Caco-2 (cell line): ENCODE data around the gene MBD4. TPM values are rescaled to one million over a fixed set of nuclear protein-coding genes. Genes with fewer than 3 reads are reported as not detected.

Experiments used
- BruUV-seq: library from RNA; stranded (reverse); fragments of 400-500 nt; replicated peaks from 2 replicates; lab custom pipeline; 2021; lab: Mats Ljungman, UMichigan
- CTCF ChIA-PET: fragments of 300-600 bp; sonication (Branson Sonifier 250); formaldehyde crosslinking; loops from one replicate; lab custom pipeline; 2022; ENCODE audit warnings: antibody characterized with exemption; lab: Charles Lee
- POLR2A ChIA-PET: fragments of 300-600 bp; sonication (Branson Sonifier 250); formaldehyde crosslinking; loops from one replicate; lab custom pipeline; 2022; ENCODE audit warnings: antibody characterized with exemption; lab: Charles Lee
- DNase-seq, 2 experiments: peaks; one replicate each; pipeline versions ENCODE4 v3.0.0 to v3.0.0-alpha.2; 2020 to 2022
- H3K27me3 ChIP-seq: replicated peaks from 2 replicates; pipeline ENCODE4 v1.6.0; 2011; ENCODE audit warnings: low read length; ENCODE audit not compliant: control insufficient read depth, insufficient read depth
- H3K36me3 ChIP-seq: 2 replicates; pipeline ENCODE4 v1.5.1; 2011; ENCODE audit warnings: low read length; ENCODE audit not compliant: control insufficient read depth, insufficient read depth
- H3K4me1 ChIP-seq: fragments of 250-450 bp; sonication (Bioruptor Pico); 2 replicates; pipeline ENCODE4 v1.5.1; 2020; ENCODE audit warnings: mild to moderate bottlenecking
- H3K4me3 ChIP-seq: 2 replicates; pipeline ENCODE4 v1.5.1; 2011; ENCODE audit warnings: low read depth, mild to moderate bottlenecking, control low read depth, low read length
- H3K9me3 ChIP-seq: fragments of 250-450 bp; sonication (Bioruptor Pico); 2 replicates; pipeline ENCODE4 v1.5.1; 2020; ENCODE audit warnings: mild to moderate bottlenecking, moderate library complexity
- H3K27ac Mint-ChIP-seq: one replicate; pipeline ENCODE4 v1.8.0; 2022; ENCODE audit warnings: mixed read lengths; ENCODE audit not compliant: unreplicated experiment
- H3K27me3 Mint-ChIP-seq: one replicate; pipeline ENCODE4 v1.8.0; 2022; ENCODE audit warnings: mixed read lengths; ENCODE audit not compliant: insufficient read depth, unreplicated experiment
- H3K36me3 Mint-ChIP-seq: one replicate; pipeline ENCODE4 v1.8.0; 2022; ENCODE audit warnings: mild to moderate bottlenecking, mixed read lengths; ENCODE audit not compliant: insufficient read depth, unreplicated experiment
- H3K4me1 Mint-ChIP-seq: one replicate; pipeline ENCODE4 v1.8.0; 2022; ENCODE audit warnings: low read depth, mixed read lengths; ENCODE audit not compliant: unreplicated experiment
- H3K4me3 Mint-ChIP-seq: one replicate; pipeline ENCODE4 v1.8.0; 2022; ENCODE audit warnings: mild to moderate bottlenecking, moderate library complexity, mixed read lengths; ENCODE audit not compliant: unreplicated experiment
- H3K9me3 Mint-ChIP-seq: one replicate; pipeline ENCODE4 v1.8.0; 2022; ENCODE audit warnings: mixed read lengths; ENCODE audit not compliant: unreplicated experiment
- intact Hi-C: fragments of 100-400 bp; cut with micrococcal nuclease; formaldehyde crosslinking; loops from one replicate; pipeline ENCODE4 v1.10.0; 2022; ENCODE audit not compliant: unreplicated experiment
- total RNA-seq: library from RNA; stranded (reverse); gene quantifications from 2 replicates; pipeline ENCODE4 v1.2.3, GENCODE V29; 2022
- TF ChIP-seq, protein P1 (sequence below), 2 experiments: fragments of 200-600 bp in 1 of 2; IDR thresholded peaks; 1 replicate in 1 of 2; 2 replicates in 1 of 2; pipeline versions ENCODE4 v1.5.1 to v1.8.0; 2011 to 2022; ENCODE audit warnings: antibody characterized with exemption in 1 of 2, control low read depth in 1 of 2, inconsistent platforms in 1 of 2, low read depth in 1 of 2, low read length in 1 of 2, mild to moderate bottlenecking in 1 of 2, moderate library complexity in 1 of 2; ENCODE audit not compliant: insufficient read depth in 1 of 2, severe bottlenecking in 1 of 2, unreplicated experiment in 1 of 2

MBD4 gene
- total RNA-seq, 1 experiment from 2014 or later = 33.5 TPM

DNA sequence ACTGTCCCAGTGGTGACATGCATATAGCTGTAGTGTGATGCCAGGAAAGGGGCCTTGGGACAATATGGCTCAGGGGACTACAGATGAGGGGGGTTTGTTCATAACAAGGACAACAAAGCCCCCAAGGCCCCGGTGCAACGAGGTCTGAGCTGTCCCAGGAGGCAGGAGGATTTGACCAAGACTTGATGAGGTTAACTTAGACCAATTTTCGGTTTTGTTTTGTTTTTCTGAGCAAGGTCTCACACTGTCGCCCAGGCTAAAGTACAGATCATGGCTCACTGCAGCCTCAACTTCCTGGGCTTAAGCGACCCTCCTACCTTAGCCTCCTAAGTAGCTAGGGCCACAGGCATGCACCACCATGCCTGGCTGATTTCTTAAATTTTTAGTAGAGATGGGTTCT, 35.1 kb downstream of the MBD4 start:
- H3K27me3 ChIP-seq = no peaks in the 10 kb centered on the region
- H3K27ac Mint-ChIP-seq = no peak overlapping the region
- H3K9me3 ChIP-seq = no peaks in the 10 kb centered on the region
- no peaks in the 10 kb centered on the region for H3K4me1 ChIP-seq
- no peak for DNase-seq
- H3K9me3 Mint-ChIP-seq = no peaks in the 10 kb centered on the region
- H3K36me3 Mint-ChIP-seq = no peaks in the 10 kb centered on the region
- H3K36me3 ChIP-seq = no peaks in the 10 kb centered on the region
- H3K4me3 Mint-ChIP-seq = no peak overlapping the region
- no peaks in the 10 kb centered on the region for H3K4me1 Mint-ChIP-seq
- no peak overlapping the region for H3K4me3 ChIP-seq
- intact Hi-C loops = no loop called here
- no peaks in the 10 kb centered on the region for H3K27me3 Mint-ChIP-seq
- TF ChIP-seq, protein P1, sequence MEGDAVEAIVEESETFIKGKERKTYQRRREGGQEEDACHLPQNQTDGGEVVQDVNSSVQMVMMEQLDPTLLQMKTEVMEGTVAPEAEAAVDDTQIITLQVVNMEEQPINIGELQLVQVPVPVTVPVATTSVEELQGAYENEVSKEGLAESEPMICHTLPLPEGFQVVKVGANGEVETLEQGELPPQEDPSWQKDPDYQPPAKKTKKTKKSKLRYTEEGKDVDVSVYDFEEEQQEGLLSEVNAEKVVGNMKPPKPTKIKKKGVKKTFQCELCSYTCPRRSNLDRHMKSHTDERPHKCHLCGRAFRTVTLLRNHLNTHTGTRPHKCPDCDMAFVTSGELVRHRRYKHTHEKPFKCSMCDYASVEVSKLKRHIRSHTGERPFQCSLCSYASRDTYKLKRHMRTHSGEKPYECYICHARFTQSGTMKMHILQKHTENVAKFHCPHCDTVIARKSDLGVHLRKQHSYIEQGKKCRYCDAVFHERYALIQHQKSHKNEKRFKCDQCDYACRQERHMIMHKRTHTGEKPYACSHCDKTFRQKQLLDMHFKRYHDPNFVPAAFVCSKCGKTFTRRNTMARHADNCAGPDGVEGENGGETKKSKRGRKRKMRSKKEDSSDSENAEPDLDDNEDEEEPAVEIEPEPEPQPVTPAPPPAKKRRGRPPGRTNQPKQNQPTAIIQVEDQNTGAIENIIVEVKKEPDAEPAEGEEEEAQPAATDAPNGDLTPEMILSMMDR (IDR thresholded peaks at IDR 0.05; ENCODE audit: insufficient read depth in 1 of 2, low read depth in 1 of 2, low read length in 1 of 2, severe bottlenecking in 1 of 2, unreplicated experiment in 1 of 2) = no peak
- CTCF ChIA-PET = no interaction called here
- BruUV-seq = no TSS peak
- POLR2A ChIA-PET = no interaction called here

DNA sequence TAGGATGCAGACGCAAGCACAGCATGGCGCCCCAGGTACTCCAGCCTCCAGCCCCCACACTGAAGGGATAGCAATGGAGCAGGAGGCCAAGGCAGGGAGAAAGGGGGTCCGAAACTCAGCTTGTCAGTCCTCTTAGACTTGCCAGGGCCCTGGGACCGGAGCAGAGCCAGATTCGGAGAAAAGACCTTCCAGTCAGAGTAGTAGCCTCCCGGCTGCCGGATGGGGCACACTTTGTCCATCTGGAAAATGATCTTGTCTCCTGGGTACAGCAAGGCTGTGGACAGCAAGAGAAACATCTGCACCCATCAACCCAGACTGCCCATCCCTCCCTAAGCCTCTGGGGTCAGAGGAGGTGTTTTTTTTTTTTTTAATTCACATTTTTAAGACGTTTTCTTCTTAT, 35.6 kb downstream of the MBD4 start:
- Histone ChIP-seq H3K9me3 (no peaks in the 10 kb centered on the region), H3K27me3 (no peaks in the 10 kb centered on the region), H3K4me1 (no peaks in the 10 kb centered on the region), H3K4me3 (no peak overlapping the region), H3K36me3 (no peaks in the 10 kb centered on the region)
- TF ChIP-seq, protein P1 (IDR thresholded peaks at IDR 0.05; ENCODE audit: insufficient read depth in 1 of 2, low read depth in 1 of 2, low read length in 1 of 2, severe bottlenecking in 1 of 2, unreplicated experiment in 1 of 2) = no peak
- Mint-ChIP-seq H3K27ac (no peak overlapping the region), H3K36me3 (no peaks in the 10 kb centered on the region), H3K9me3 (no peaks in the 10 kb centered on the region), H3K27me3 (no peaks in the 10 kb centered on the region), H3K4me3 (no peak overlapping the region), H3K4me1 (no peaks in the 10 kb centered on the region)
- ChIA-PET POLR2A (no interaction called here), CTCF (no interaction called here)
- intact Hi-C loops = no loop called here
- DNase-seq = no peak
- no TSS peak for BruUV-seq

DNA sequence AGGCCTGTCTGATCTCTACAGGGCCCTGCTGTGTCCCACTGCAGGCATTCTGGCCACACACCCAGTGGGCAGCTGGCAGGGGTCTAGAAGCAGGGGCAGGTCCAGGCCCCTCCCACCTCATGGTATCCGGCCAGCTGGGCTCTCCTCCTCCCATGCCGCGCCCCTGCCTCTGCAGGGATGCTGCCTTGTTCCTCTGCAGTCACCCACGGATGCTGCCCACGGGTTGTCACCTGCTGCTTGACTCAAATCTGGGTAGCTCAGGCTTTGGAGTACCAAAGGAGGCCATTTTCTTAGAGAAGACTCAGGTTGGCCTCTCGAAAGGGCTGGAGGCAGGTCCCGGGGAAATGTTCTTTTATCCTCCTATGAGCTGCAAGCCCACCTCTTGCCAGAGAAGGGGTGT, 36.3 kb downstream of the MBD4 start:
- H3K27me3 ChIP-seq = no peaks in the 10 kb centered on the region
- H3K4me3 Mint-ChIP-seq = no peak overlapping the region
- no peaks in the 10 kb centered on the region for H3K27me3 Mint-ChIP-seq
- no peaks in the 10 kb centered on the region for H3K9me3 Mint-ChIP-seq
- peaks cover 4% of the 10 kb centered on the region for H3K36me3 Mint-ChIP-seq
- BruUV-seq = no TSS peak
- no peaks in the 10 kb centered on the region for H3K4me1 ChIP-seq
- DNase-seq = no peak
- ChIA-PET CTCF (interaction anchor here (0.6 kb wide), 1 partner anchor 14 kb away, joined by 5 read pairs; no protein-coding TSS in a partner anchor), POLR2A (no interaction called here)
- H3K9me3 ChIP-seq = no peaks in the 10 kb centered on the region
- no peaks in the 10 kb centered on the region for H3K36me3 ChIP-seq
- H3K27ac Mint-ChIP-seq = no peak overlapping the region
- no peak overlapping the region for H3K4me3 ChIP-seq
- intact Hi-C loops = no loop called here
- no peaks in the 10 kb centered on the region for H3K4me1 Mint-ChIP-seq
- TF ChIP-seq, protein P1 (IDR thresholded peaks at IDR 0.05; ENCODE audit: insufficient read depth in 1 of 2, low read depth in 1 of 2, low read length in 1 of 2, severe bottlenecking in 1 of 2, unreplicated experiment in 1 of 2) = no peak
